OCI-LY3 (cell line): Measurements from ENCODE around the gene CAMK1.

Source experiments
- H2AFZ ChIP-seq: fragments of 200-600, 300-600 bp; shearing (Covaris generic); 2 replicates; pipeline ENCODE4 v1.6.0; 2014; ENCODE audit warnings: antibody characterized with exemption, low read depth, low read length
- H3K27ac ChIP-seq: fragments of 200-600, 300-600 bp; sonication (generic); 2 replicates; pipeline ENCODE4 v1.5.1; 2014; ENCODE audit warnings: mild to moderate bottlenecking, low read length, moderate library complexity, mixed read lengths
- H3K27me3 ChIP-seq: fragments of 200-600, 300-600 bp; sonication (generic); 2 replicates; pipeline ENCODE4 v1.6.1; 2014; ENCODE audit warnings: low read depth, low read length, mixed read lengths
- H3K36me3 ChIP-seq: fragments of 200-600, 300-600 bp; sonication (generic); replicated peaks from 2 replicates; pipeline ENCODE3; 2014; ENCODE audit warnings: low read depth, low read length, mixed read lengths
- H3K4me1 ChIP-seq: fragments of 300-600, 200-600 bp; sonication (generic); 2 replicates; pipeline ENCODE4 v1.6.1; 2014; ENCODE audit warnings: low read length, mixed read lengths
- H3K4me2 ChIP-seq: fragments of 200-600, 300-600 bp; sonication (generic); 2 replicates; pipeline ENCODE4 v1.6.1; 2014; ENCODE audit warnings: low read length, mixed read lengths
- H3K4me3 ChIP-seq: fragments of 300-600, 200-600 bp; sonication (generic); 2 replicates; pipeline ENCODE4 v1.5.1; 2014; ENCODE audit warnings: antibody characterized with exemption, mild to moderate bottlenecking, low read length, moderate library complexity
- H3K79me2 ChIP-seq: fragments of 300-600, 200-600 bp; shearing (Covaris generic); 2 replicates; pipeline ENCODE4 v1.6.1; 2014; ENCODE audit warnings: mild to moderate bottlenecking, low read length, mixed read lengths
- H3K9ac ChIP-seq: fragments of 300-600, 200-600 bp; shearing (Covaris generic); 2 replicates; pipeline ENCODE4 v1.6.0; 2014; ENCODE audit warnings: mild to moderate bottlenecking, low read length, moderate library complexity
- H3K9me3 ChIP-seq: fragments of 200-600, 300-600 bp; shearing (Covaris generic); 2 replicates; pipeline ENCODE4 v1.6.1; 2014; ENCODE audit warnings: low read length, mixed read lengths; ENCODE audit not compliant: insufficient read depth
- H4K20me1 ChIP-seq: fragments of 200-600, 300-600 bp; sonication (generic); 2 replicates; pipeline ENCODE4 v1.6.1; 2016; ENCODE audit warnings: low read length, mixed read lengths; ENCODE audit not compliant: insufficient read depth
- EZH2phosphoT487 ChIP-seq: fragments of 200-600 bp; shearing (Covaris generic); IDR thresholded peaks from 2 replicates; pipeline ENCODE4 v1.6.1; 2018; ENCODE audit warnings: antibody characterized with exemption, mixed run types, low read depth
- TF ChIP-seq, protein P1 (sequence below): fragments of 200-600, 300-600 bp; sonication (generic); IDR thresholded peaks from 2 replicates; pipeline ENCODE4 v1.5.1; 2014; ENCODE audit warnings: antibody characterized with exemption, low read length, low read depth

The CAMK1 gene

GRCh38 chr3:9812870-9813483 is 43.2 kb upstream of the CAMK1 start:
- TF ChIP-seq EZH2phosphoT487 = no peak
- TF ChIP-seq, protein P1, sequence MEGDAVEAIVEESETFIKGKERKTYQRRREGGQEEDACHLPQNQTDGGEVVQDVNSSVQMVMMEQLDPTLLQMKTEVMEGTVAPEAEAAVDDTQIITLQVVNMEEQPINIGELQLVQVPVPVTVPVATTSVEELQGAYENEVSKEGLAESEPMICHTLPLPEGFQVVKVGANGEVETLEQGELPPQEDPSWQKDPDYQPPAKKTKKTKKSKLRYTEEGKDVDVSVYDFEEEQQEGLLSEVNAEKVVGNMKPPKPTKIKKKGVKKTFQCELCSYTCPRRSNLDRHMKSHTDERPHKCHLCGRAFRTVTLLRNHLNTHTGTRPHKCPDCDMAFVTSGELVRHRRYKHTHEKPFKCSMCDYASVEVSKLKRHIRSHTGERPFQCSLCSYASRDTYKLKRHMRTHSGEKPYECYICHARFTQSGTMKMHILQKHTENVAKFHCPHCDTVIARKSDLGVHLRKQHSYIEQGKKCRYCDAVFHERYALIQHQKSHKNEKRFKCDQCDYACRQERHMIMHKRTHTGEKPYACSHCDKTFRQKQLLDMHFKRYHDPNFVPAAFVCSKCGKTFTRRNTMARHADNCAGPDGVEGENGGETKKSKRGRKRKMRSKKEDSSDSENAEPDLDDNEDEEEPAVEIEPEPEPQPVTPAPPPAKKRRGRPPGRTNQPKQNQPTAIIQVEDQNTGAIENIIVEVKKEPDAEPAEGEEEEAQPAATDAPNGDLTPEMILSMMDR = no peak
- no peak overlapping the region for H3K4me3 ChIP-seq
- no peak overlapping the region for H2AFZ ChIP-seq
- no peaks in the 10 kb centered on the region for H3K9me3 ChIP-seq
- H3K27ac ChIP-seq = no peak overlapping the region
- peaks cover 4% of the 10 kb centered on the region for H3K36me3 ChIP-seq
- H3K4me2 ChIP-seq = no peak overlapping the region
- no peaks in the 10 kb centered on the region for H3K27me3 ChIP-seq
- peaks cover 16% of the 10 kb centered on the region for H3K4me1 ChIP-seq
- no peaks in the 10 kb centered on the region for H3K79me2 ChIP-seq
- H4K20me1 ChIP-seq = no peaks in the 10 kb centered on the region
- H3K9ac ChIP-seq = no peak overlapping the region

DNA sequence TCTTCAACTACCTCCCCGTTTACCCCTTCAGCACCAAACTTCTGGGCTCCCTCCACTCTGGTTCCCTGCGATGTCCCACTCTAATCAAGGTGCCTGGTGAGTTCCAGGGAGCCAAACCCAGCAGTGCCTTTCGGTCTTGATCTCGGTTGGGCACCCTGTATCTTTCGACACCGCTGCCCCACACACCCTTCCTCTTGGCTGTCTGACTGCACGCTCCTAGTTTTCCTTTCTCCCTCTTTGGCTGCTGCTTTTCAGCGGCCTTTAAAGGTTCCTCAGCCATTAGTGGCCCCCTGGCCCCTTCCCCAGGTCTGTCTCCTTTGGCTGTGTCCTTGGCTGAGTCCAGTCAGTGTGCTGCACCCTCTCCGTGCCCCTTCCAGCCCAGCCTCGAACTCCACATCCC is 41.1 kb upstream of the CAMK1 start:
- Histone ChIP-seq H3K27me3 (no peaks in the 10 kb centered on the region), H3K27ac (no peak overlapping the region), H3K4me3 (no peak overlapping the region), H2AFZ (no peak overlapping the region), H4K20me1 (no peaks in the 10 kb centered on the region), H3K4me2 (no peak overlapping the region; the same call in 1 of the 2 replicates), H3K9ac (no peak overlapping the region), H3K79me2 (no peaks in the 10 kb centered on the region), H3K9me3 (no peaks in the 10 kb centered on the region), H3K36me3 (peaks cover 17% of the 10 kb centered on the region), H3K4me1 (peaks cover 16% of the 10 kb centered on the region)
- TF ChIP-seq, protein P1 = no peak
- no peak for TF ChIP-seq EZH2phosphoT487

- Histone ChIP-seq H4K20me1 (no peaks in the 10 kb centered on the region), H3K4me1 (peaks cover 16% of the 10 kb centered on the region), H3K4me2 (peak overlapping the region; percentile 90), H3K4me3 (peak overlapping the region; percentile 85), H3K36me3 (peaks cover 21% of the 10 kb centered on the region), H3K9me3 (no peaks in the 10 kb centered on the region), H2AFZ (peak overlapping the region; percentile 51; the same call in 1 of the 2 replicates), H3K79me2 (no peaks in the 10 kb centered on the region), H3K27ac (no peak overlapping the region), H3K27me3 (no peaks in the 10 kb centered on the region), H3K9ac (peak overlapping the region; percentile 89)
- no peak for TF ChIP-seq EZH2phosphoT487
- TF ChIP-seq, protein P1 = no peak
Observed at GRCh38 chr3:9810433-9810770, 40.7 kb upstream of the CAMK1 start.

GRCh38 chr3:9809615-9810432 is 40.1 kb upstream of the CAMK1 start, which contains the start of gene TTLL3:
Gene TTLL3 (plus strand): TSS chr3:9810262. CDS start chr3:9810662, 400 bp downstream.
- Histone ChIP-seq H3K36me3 (peaks cover 27% of the 10 kb centered on the region), H3K9ac (peak within 1 kb of the TSS; percentile 89), H3K4me2 (peak within 1 kb of the TSS; percentile 90), H3K79me2 (no peaks in the 10 kb centered on the region), H4K20me1 (no peaks in the 10 kb centered on the region), H3K4me1 (peaks cover 16% of the 10 kb centered on the region), H2AFZ (peak within 1 kb of the TSS; percentile 51), H3K27me3 (no peaks in the 10 kb centered on the region), H3K27ac (peak within 1 kb of the TSS; percentile 72), H3K9me3 (no peaks in the 10 kb centered on the region), H3K4me3 (peak within 1 kb of the TSS; percentile 85)
- TF ChIP-seq, protein P1 = no peak
- TF ChIP-seq EZH2phosphoT487 = no peak
